ENCODE data around the gene TMEM95. TPM values are rescaled to one million over a fixed set of nuclear protein-coding genes. Genes with fewer than 3 reads are reported as not detected.

The TMEM95 gene
- total and polyA plus RNA-seq, 2 experiments from 2014 or later = not detected

DNA sequence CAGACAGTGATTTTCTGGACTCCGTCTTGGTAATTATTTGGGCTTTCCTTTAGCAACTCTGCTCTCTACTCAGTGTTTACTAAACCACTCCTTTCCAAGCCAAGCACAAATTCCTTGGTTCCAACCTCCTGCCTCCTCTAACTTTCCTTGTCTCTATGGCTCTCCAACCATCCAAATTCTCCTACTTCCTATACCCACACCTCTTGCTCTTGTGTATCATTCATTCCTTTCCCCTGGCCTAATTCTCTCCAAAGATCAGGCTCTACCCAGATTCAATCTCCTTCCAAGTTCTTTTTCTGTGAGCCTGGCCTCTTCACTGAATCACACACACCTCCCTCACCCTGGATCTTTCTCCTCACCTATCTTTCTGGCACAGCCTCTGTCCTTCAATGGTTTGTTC lies 26.9 kb upstream of the TMEM95 start:
- H3K27me3 ChIP-seq (ENCODE audit: insufficient read depth) = no peaks in the 10 kb centered on the region
- no peaks in the 10 kb centered on the region for H3K9me3 Mint-ChIP-seq
- no peak for ATAC-seq
- H3K27ac Mint-ChIP-seq = peak overlapping the region; percentile 25; the same call in 1 of the 2 replicates
- no peak overlapping the region for H2AFZ ChIP-seq
- H3K36me3 Mint-ChIP-seq (ENCODE audit: low read depth) = peaks cover 31% of the 10 kb centered on the region
- no peak for DNase-seq (ENCODE audit: low spot score)
- peak overlapping the region; percentile 99 for H3K4me2 ChIP-seq
- peaks cover 6% of the 10 kb centered on the region; the same call in 1 of the 2 replicates for H3K36me3 ChIP-seq (ENCODE audit: insufficient read depth)
- H3K9me2 ChIP-seq (ENCODE audit: insufficient read depth) = no peaks in the 10 kb centered on the region
- peak overlapping the region; percentile 70 for H3K4me3 ChIP-seq
- peaks cover 14% of the 10 kb centered on the region for H3K79me2 ChIP-seq (replicated peaks; ENCODE audit: insufficient read depth)
- H4K20me1 ChIP-seq (replicated peaks; ENCODE audit: insufficient read depth) = no peaks in the 10 kb centered on the region
- H3K4me1 ChIP-seq (ENCODE audit: insufficient read depth) = peaks cover 10% of the 10 kb centered on the region
- TF ChIP-seq ZNF114 (CRISPR knock-in tag; IDR thresholded peaks at IDR 0.05) (no peak), STAT1 (IDR thresholded peaks at IDR 0.05; ENCODE audit: unreplicated experiment) (no peak), CREB1 (CRISPR knock-in tag; IDR thresholded peaks at IDR 0.05; ENCODE audit: low read depth) (no peak), POLR2AphosphoS5 (IDR thresholded peaks at IDR 0.05; ENCODE audit: low read depth) (no peak), EZH2 (IDR thresholded peaks at IDR 0.05; ENCODE audit: low read depth, unreplicated experiment) (no peak)
- H3K27ac ChIP-seq (ENCODE audit: low read depth) = no peak overlapping the region
- peaks cover 7% of the 10 kb centered on the region for H3K27me3 Mint-ChIP-seq (ENCODE audit: insufficient read depth, low read depth, poor library complexity)
- peaks cover 30% of the 10 kb centered on the region for H3F3A ChIP-seq (replicated peaks; ENCODE audit: low read depth)
- peak overlapping the region; percentile 99 for H3K4me3 Mint-ChIP-seq
- H3K4me1 Mint-ChIP-seq = peaks cover 22% of the 10 kb centered on the region

DNA sequence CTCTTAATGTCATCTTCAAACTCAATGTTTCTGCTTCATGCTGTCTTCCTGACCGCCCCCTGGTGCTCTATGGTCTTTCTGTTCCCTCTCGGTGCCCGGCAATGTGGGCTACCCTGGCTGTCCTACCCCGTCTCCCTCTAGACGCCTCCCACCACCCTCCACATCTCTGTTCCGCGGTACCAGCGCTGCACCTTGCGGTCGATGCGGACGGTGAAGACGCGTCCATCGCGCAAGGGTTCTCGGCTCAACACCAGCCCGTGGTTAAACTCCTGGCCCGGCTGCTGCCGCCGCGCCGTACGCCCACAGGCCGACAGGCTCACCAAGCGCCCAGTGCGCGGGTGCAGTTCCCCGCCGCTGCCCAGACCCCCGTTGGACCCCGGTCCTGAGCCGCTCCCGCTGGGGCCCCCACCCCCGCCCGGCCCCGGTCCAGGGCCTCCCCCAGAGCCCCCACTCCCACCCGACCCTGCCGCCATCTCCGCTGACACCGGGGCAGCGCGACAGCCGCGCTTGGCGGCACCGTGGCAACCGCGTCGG lies 26.0 kb upstream of the TMEM95 start, which contains the start of gene NEURL4:
Gene NEURL4 (minus strand): TSS at position 496 of the 534 bp plus-strand sequence. CDS start 23 bp downstream, at position 473.
- peak; percentile 26 for ATAC-seq
- peak within 1 kb of the TSS; percentile 97 for H3K27ac Mint-ChIP-seq
- H2AFZ ChIP-seq = peak within 1 kb of the TSS; percentile 33

DNA sequence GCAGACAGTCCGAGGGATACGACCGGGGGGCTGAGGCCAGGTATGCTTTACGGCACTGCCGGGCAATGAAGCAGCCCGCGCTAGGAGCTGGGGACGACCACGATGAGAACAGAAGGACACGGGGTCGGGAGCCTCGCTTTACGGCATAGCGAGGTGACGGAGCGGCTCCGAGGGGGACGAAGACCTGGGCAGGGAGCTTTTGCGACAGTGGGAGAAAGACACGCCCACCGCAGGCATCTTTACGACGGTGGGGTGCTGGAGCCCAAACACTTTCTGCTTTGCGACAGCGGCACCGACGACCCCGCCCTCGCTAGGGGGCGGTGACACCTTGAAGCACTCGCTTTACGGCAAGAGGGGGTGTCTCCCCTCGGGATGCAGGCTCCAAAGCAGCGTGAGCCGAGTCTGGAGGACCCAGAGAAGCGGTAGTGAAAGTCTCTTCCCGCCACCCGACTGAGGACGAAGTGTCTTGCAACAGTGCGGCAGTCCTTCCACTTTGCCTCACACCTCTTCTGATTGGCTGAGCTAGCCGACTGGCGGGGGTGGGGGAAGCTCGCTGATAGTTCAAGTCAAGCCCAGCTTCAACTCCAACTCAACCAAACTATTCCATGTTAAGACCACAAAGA lies 25.5 kb upstream of the TMEM95 start:
- Histone ChIP-seq H3K27ac (ENCODE audit: low read depth) (peak overlapping the region; percentile 93), H4K20me1 (replicated peaks; ENCODE audit: insufficient read depth) (no peaks in the 10 kb centered on the region), H3K4me3 (peak overlapping the region; percentile 70), H3F3A (replicated peaks; ENCODE audit: low read depth) (peaks cover 22% of the 10 kb centered on the region), H2AFZ (peak overlapping the region; percentile 33), H3K27me3 (ENCODE audit: insufficient read depth) (no peaks in the 10 kb centered on the region), H3K4me2 (peak overlapping the region; percentile 99), H3K4me1 (ENCODE audit: insufficient read depth) (peaks cover 10% of the 10 kb centered on the region), H3K36me3 (ENCODE audit: insufficient read depth) (no peaks in the 10 kb centered on the region), H3K9me2 (ENCODE audit: insufficient read depth) (no peaks in the 10 kb centered on the region), H3K79me2 (replicated peaks; ENCODE audit: insufficient read depth) (peaks cover 14% of the 10 kb centered on the region)
- H3K4me1 Mint-ChIP-seq = peaks cover 22% of the 10 kb centered on the region
- no peaks in the 10 kb centered on the region for H3K9me3 Mint-ChIP-seq
- ATAC-seq = peak; percentile 72
- peak overlapping the region; percentile 97 for H3K27ac Mint-ChIP-seq
- H3K36me3 Mint-ChIP-seq (ENCODE audit: low read depth) = peaks cover 17% of the 10 kb centered on the region
- peak overlapping the region; percentile 99 for H3K4me3 Mint-ChIP-seq
- TF ChIP-seq POLR2AphosphoS5 (IDR thresholded peaks at IDR 0.05; ENCODE audit: low read depth) (peak; percentile 76), ZNF114 (CRISPR knock-in tag; IDR thresholded peaks at IDR 0.05) (no peak), EZH2phosphoT487 (IDR thresholded peaks at IDR 0.05; ENCODE audit: unreplicated experiment) (no peak), STAT1 (IDR thresholded peaks at IDR 0.05; ENCODE audit: unreplicated experiment) (no peak), NANOG (IDR thresholded peaks at IDR 0.05; ENCODE audit: borderline replicate concordance) (no peak)
- TF ChIP-seq, protein P1, sequence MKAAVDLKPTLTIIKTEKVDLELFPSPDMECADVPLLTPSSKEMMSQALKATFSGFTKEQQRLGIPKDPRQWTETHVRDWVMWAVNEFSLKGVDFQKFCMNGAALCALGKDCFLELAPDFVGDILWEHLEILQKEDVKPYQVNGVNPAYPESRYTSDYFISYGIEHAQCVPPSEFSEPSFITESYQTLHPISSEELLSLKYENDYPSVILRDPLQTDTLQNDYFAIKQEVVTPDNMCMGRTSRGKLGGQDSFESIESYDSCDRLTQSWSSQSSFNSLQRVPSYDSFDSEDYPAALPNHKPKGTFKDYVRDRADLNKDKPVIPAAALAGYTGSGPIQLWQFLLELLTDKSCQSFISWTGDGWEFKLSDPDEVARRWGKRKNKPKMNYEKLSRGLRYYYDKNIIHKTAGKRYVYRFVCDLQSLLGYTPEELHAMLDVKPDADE (IDR thresholded peaks at IDR 0.05) = peak; percentile 86
- TF ChIP-seq, protein P2, sequence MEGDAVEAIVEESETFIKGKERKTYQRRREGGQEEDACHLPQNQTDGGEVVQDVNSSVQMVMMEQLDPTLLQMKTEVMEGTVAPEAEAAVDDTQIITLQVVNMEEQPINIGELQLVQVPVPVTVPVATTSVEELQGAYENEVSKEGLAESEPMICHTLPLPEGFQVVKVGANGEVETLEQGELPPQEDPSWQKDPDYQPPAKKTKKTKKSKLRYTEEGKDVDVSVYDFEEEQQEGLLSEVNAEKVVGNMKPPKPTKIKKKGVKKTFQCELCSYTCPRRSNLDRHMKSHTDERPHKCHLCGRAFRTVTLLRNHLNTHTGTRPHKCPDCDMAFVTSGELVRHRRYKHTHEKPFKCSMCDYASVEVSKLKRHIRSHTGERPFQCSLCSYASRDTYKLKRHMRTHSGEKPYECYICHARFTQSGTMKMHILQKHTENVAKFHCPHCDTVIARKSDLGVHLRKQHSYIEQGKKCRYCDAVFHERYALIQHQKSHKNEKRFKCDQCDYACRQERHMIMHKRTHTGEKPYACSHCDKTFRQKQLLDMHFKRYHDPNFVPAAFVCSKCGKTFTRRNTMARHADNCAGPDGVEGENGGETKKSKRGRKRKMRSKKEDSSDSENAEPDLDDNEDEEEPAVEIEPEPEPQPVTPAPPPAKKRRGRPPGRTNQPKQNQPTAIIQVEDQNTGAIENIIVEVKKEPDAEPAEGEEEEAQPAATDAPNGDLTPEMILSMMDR (conservative IDR thresholded peaks at IDR 0.05; ENCODE audit: low read depth in 2 of 2) = no peak
- TF ChIP-seq, protein P3, sequence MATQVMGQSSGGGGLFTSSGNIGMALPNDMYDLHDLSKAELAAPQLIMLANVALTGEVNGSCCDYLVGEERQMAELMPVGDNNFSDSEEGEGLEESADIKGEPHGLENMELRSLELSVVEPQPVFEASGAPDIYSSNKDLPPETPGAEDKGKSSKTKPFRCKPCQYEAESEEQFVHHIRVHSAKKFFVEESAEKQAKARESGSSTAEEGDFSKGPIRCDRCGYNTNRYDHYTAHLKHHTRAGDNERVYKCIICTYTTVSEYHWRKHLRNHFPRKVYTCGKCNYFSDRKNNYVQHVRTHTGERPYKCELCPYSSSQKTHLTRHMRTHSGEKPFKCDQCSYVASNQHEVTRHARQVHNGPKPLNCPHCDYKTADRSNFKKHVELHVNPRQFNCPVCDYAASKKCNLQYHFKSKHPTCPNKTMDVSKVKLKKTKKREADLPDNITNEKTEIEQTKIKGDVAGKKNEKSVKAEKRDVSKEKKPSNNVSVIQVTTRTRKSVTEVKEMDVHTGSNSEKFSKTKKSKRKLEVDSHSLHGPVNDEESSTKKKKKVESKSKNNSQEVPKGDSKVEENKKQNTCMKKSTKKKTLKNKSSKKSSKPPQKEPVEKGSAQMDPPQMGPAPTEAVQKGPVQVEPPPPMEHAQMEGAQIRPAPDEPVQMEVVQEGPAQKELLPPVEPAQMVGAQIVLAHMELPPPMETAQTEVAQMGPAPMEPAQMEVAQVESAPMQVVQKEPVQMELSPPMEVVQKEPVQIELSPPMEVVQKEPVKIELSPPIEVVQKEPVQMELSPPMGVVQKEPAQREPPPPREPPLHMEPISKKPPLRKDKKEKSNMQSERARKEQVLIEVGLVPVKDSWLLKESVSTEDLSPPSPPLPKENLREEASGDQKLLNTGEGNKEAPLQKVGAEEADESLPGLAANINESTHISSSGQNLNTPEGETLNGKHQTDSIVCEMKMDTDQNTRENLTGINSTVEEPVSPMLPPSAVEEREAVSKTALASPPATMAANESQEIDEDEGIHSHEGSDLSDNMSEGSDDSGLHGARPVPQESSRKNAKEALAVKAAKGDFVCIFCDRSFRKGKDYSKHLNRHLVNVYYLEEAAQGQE (IDR thresholded peaks at IDR 0.05; ENCODE audit: unreplicated experiment) = no peak
- peak; percentile 99 for DNase-seq (ENCODE audit: low spot score)
- peaks cover 9% of the 10 kb centered on the region for H3K27me3 Mint-ChIP-seq (ENCODE audit: insufficient read depth, low read depth, poor library complexity)

More for the DNA sequence above, 26.0 kb upstream of the TMEM95 start, which contains the start of gene NEURL4:
- TF ChIP-seq POLR2AphosphoS5 (IDR thresholded peaks at IDR 0.05; ENCODE audit: low read depth) = peak; percentile 9; the same call in 1 of the 2 replicates
- TF ChIP-seq CREB1 (CRISPR knock-in tag; IDR thresholded peaks at IDR 0.05; ENCODE audit: low read depth) = 0 out of 2 replicates have a peak, but pooled peaks have one; percentile 73
- TF ChIP-seq NANOG (IDR thresholded peaks at IDR 0.05; ENCODE audit: borderline replicate concordance) = no peak
- TF ChIP-seq EZH2phosphoT487 (IDR thresholded peaks at IDR 0.05; ENCODE audit: unreplicated experiment) = no peak
- Histone ChIP-seq H3F3A (replicated peaks; ENCODE audit: low read depth) (peaks cover 24% of the 10 kb centered on the region), H3K36me3 (ENCODE audit: insufficient read depth) (no peaks in the 10 kb centered on the region), H3K9me2 (ENCODE audit: insufficient read depth) (no peaks in the 10 kb centered on the region), H3K79me2 (replicated peaks; ENCODE audit: insufficient read depth) (peaks cover 14% of the 10 kb centered on the region), H3K27me3 (ENCODE audit: insufficient read depth) (no peaks in the 10 kb centered on the region), H3K4me1 (ENCODE audit: insufficient read depth) (peaks cover 10% of the 10 kb centered on the region), H3K4me3 (peak within 1 kb of the TSS; percentile 70), H4K20me1 (replicated peaks; ENCODE audit: insufficient read depth) (no peaks in the 10 kb centered on the region), H3K4me2 (peak within 1 kb of the TSS; percentile 99), H3K27ac (ENCODE audit: low read depth) (peak within 1 kb of the TSS; percentile 93)
- H3K4me3 Mint-ChIP-seq = peak within 1 kb of the TSS; percentile 99
- H3K9me3 Mint-ChIP-seq = no peaks in the 10 kb centered on the region
- peak; percentile 60 for DNase-seq (ENCODE audit: low spot score)
- peaks cover 7% of the 10 kb centered on the region for H3K27me3 Mint-ChIP-seq (ENCODE audit: insufficient read depth, low read depth, poor library complexity)
- H3K36me3 Mint-ChIP-seq (ENCODE audit: low read depth) = peaks cover 23% of the 10 kb centered on the region
- H3K4me1 Mint-ChIP-seq = peaks cover 22% of the 10 kb centered on the region

Measured in GM23338 (cell line).